Measurements from ENCODE around the gene ABCA9.
"Not testable (repeated sequence)": the region's sequence is repeated elsewhere in the genome, so short reads cannot be mapped to it uniquely, and the experiment has no call there.

Gene ABCA9

GRCh38 chr17:69060822-69061221 is at the start of gene ABCA9:
Gene ABCA9 (minus strand): TSS chr17:69060927. CDS start chr17:69051126, 9,801 bp downstream.
- no peak for DNase-seq (ENCODE audit: low spot score)

DNA sequence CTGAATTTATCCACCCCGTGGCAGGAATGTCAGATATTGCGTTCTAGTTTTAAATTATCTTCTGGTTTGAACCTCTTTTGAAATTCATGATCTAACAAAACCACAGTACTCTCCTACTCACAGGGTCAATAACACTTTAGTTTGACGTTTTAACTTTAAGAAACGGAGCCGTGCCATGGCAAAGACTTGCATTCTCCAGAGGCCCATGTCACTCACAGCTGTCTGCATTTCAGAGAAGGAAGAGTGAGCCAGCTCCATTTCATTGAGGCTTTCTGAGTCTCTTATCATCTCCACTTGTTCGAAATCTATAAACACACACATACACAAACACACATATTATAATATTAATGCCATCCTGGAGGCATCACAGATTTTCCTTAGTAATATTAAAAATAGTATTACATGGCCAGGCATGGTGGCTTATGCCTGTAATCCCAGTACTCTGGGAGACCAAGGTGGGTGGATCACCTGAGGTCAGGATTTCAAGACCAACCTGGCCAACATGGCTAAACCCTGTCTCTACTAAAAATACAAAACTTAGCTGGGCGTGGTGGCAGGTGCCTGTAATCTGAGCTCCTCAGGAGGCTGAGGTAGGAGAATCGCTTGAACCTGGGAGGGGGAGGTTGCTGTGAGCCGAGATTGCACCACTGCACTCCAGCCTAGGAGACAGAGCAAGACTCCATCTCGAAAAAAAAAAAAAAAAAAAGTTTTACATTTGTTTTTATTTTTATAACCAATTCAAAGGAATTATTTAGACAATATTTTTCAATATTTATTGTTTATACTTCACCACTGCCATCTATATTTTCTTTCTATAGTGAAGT is 45.4 kb upstream of the ABCA9 start:
- DNase-seq (ENCODE audit: low spot score), result no peak

- no peak for DNase-seq (ENCODE audit: low spot score)
These were observed 43.0 kb upstream of the ABCA9 start for GRCh38 chr17:69103557-69104233.

GRCh38 chr17:69098625-69099024 is 37.9 kb upstream of the ABCA9 start:
- no peak for DNase-seq (ENCODE audit: low spot score)

GRCh38 chr17:69096541-69096940 is 35.8 kb upstream of the ABCA9 start:
- no peak for DNase-seq (ENCODE audit: low spot score)

GRCh38 chr17:69093995-69094394 is 33.3 kb upstream of the ABCA9 start:
- DNase-seq (ENCODE audit: low spot score), result no peak

DNA sequence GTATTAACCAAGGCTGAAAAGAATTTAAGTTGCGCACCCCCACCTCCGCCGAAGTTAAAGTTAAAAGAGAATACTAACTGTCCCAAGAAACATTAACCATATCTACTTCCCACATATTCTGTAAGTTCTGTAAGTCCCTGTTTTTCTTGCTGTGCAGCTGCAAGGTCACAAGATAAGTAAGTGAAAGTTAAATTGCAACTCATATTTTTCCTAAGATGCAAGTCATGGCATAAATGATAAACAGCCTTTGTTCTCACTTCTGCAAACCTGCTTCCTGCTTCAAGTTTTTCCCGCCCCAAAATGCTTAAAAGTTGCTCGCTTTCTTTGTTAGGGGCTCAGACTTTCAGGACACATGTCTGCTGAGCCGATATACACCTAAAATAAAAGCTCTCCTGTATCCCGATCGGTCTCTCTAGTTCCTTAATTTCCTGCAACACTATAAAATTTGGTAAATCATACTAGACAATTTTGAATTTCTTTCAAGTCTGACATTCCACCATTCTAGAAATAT is 32.6 kb upstream of the ABCA9 start:
- DNase-seq (ENCODE audit: low spot score), result no peak

DNA sequence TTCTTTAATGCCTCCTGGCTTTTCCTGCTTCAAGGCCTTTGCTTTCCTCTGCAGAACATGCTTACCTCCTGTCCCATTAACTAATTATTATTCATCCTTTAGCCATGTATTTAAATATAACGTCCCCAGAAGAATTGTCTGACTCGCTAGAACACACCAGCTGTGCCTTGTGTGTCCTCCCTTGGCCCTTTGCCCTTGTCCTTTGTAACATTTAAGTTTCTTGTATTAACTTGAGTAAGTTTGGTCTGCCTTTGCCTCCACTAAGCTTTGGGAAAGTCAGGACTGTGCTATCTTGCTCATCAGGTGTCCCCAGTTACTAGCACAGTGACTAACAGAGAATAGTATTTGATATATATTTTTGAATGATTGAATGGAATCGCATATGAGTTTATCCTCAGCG is 29.6 kb upstream of the ABCA9 start:
- no peak for DNase-seq (ENCODE audit: low spot score)

DNA sequence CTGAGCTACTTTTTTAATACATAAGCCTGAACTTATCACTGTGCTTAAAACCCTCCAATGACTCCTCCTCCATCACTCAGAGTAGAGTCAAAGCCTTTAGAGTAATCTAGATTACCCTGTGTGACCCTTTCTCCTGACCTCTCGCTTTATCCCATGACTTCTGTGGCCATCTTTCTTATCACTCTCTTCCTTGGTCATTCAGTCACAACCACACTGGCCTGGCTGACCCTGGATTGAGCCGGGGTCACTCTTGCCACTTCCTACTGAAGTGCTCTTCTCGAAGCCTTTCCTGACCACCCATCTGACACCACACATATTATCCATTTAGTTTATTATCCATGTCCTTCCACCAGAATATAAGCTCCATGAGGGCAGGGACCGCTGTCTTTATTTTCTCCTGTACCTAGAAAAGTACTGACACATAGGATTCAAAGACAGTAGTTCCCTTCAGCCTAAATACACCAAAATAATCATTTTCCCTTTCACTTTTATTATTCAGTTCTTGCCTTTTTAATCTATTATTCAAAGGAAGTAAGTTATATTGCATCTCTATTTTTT is 28.0 kb upstream of the ABCA9 start:
- no peak for DNase-seq (ENCODE audit: low spot score)

GRCh38 chr17:69086641-69087040 is 25.9 kb upstream of the ABCA9 start:
- no peak for DNase-seq (ENCODE audit: low spot score)

- no peak for DNase-seq (ENCODE audit: low spot score)
These were observed 24.2 kb upstream of the ABCA9 start for GRCh38 chr17:69084911-69085310.

DNA sequence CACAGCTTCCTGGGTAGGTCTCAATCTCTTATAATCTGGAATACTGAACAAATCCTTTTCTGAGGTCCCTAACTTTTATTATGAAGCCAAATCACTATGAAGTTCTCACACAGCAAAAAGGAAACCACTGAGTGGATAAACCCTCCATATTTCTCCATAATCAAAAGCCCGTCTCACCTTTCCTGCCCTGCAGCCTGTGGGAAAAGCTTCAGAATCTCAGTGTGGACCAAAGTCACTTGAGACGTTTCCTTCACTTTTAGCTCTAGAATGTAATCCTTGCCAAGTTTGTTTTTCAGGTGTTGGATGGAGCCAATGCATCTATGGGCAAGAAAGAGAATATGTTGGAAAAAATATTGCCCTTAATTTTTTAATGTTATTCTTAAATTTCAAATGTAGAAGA is 22.0 kb upstream of the ABCA9 start:
- no peak for DNase-seq (ENCODE audit: low spot score)

DNA sequence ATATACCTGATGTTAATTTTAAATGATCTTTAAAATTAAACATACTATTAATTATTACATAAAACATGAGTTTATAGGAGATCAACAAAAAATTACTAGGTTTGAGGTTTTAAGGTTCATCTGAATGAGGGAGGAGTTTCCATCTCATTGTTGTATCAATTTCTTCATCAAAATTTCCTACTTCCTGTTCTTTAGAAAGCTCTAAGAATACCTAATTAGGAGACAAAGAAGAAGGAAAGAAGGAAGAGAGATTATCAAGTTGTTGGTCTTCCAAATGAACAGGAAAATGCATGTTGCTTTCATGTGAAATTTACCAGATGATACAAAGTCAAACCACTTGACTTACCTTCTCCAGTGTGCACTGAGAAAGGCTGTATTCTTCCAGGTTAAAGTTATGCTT is 18.1 kb upstream of the ABCA9 start:
- DNase-seq (ENCODE audit: low spot score), result no peak

GRCh38 chr17:69075823-69076222 is 15.1 kb upstream of the ABCA9 start:
- DNase-seq (ENCODE audit: low spot score), result no peak

DNA sequence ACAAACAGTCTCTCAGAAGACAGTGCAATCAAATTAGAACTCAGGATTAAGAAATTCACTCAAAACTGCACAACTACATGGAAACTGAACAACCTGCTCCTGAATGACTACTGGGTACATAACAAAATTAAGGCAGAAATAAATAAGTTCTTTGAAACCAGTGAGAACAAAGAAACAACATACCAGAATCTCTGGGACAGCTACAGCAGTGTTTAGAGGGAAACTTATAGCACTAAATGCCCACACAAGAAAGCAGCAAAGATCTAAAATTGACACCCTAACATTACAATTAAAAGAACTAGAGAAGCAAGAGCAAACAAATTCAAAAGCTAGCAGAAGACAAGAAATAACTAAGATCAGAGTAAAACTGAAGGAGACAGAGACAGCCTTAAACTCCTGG is 12.7 kb upstream of the ABCA9 start:
- not testable (repeated sequence) for DNase-seq (ENCODE audit: low spot score)

GRCh38 chr17:69072803-69073256 is 12.1 kb upstream of the ABCA9 start:
- not testable (repeated sequence) for DNase-seq (ENCODE audit: low spot score)

- not testable (repeated sequence) for DNase-seq (ENCODE audit: low spot score)
These were observed 10.5 kb upstream of the ABCA9 start for GRCh38 chr17:69071233-69071586.

DNA sequence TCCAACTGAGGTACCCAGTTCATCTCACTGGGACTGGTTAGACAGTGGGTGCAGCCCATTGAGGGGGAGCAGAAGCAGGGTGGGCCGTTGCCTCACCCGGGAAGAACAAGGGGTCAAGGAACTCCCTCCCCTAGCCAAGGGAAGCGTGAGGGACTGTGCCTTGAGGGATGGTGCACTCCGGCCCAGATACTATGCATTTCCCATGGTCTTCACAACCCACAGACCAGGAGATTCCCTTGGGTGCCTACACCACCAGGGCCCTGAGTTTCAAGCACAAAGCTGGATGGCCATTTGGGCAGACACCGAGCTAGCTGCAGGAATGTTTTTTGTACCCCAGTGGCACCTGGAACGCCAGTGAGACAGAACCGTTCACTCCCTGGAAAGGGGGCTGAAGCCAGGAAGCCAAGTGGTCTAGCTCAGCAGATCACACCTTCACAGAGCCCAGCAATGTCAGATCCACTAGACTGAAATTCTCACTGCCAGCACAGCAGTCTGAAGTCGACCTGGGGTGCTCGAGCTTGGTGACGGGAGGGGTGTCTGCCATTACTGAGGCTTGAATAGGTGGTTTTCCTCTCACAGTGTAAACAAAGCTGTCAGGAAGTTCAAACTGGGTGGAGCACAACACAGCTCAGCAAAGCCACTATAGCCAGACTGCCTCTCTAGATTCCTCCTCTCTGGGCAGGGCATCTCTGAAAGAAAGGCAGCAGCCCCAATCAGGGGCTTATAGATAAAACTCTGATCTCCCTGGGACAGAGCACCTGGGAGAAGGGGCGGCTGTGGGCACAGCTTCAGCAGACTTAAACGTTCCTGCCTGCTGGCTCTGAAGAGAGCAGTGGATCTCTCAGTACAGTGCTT is 9.9 kb upstream of the ABCA9 start:
- not testable (repeated sequence) for DNase-seq (ENCODE audit: low spot score)

DNA sequence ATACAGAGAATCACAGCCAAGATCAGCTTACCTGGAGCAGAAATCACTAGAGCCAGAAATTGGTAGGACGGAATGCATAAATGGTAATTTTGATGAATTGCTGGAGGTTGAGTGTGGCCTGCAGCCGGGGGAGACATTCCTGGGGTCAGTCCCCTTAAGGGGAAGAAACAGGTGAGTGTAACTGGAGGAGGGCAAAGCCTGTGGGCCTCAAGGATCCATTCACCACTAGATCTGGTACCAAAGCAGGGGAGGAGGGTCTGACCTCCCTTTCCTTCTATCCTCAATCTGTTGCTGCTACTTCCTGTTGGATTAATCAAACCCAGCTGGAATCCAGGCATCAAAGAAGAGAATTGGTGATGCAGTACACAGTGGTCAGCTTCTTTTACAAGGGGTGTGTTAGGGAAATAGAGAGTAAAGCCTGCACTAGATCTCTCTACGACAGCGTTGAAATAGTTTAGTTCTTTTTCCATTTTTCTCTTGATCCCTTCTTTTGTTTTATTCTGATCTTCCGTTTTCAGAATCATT is 8.6 kb upstream of the ABCA9 start:
- no peak for DNase-seq (ENCODE audit: low spot score)

DNA sequence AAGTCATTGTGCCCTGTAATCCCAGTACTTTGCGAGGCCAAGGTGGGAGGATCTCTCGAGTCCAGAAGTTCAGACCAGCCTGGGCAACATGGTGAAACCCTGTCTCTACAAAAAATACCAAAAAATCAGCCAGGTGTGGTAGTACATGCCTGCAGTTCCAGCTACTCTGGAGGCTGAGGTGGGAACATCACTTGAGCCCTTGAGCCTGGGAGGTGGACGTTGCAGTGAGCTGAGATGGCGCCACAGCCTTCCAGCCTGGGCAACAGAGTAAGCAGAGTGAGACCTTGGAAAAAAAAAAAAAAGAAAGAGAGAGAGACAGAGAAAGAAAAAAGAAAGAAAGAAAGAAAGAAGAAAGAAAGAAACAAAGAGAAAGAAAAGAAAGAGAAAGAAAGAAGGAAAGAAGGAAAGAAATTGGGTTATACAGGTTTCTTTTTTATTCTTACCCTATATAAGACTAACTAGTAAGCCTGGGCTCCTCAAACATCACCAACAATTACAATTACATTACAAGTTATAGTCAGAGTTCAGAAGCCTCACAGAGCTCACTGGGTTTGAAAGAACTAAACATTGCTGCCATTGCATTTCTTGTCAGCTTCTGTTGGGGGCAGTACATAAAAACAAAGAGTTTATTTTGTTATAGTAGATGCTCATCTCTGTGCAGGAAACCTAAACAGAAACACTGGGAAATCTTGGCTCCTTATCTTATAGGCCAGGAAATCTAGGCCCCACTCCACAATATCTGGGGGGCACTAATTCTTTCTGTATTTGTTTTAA is 6.7 kb upstream of the ABCA9 start:
- no peak for DNase-seq (ENCODE audit: low spot score)

- no peak for DNase-seq (ENCODE audit: low spot score)
These were observed 5.8 kb upstream of the ABCA9 start for GRCh38 chr17:69066482-69066881.
